GM12878 (cell line): Measurements from ENCODE around the gene LCAT.

ENCODE experiments used
- EP300 ChIP-seq, 2 experiments: fragments of 150-350 bp in 1 of 2; IDR thresholded peaks; 2 replicates each; pipeline ENCODE4 v1.6.1; 2011 to 2012; ENCODE audit warnings: low read depth in 2 of 2, low read length in 2 of 2, borderline replicate concordance in 1 of 2, improper control_type of control experiment in 1 of 2, inconsistent platforms in 1 of 2; ENCODE audit not compliant: control insufficient read depth in 1 of 2
- POLR2AphosphoS5 ChIP-seq: IDR thresholded peaks from 2 replicates; pipeline ENCODE4 v1.6.1; 2011; ENCODE audit warnings: mild to moderate bottlenecking, low read length, inconsistent platforms
- ZNF217 ChIP-seq: fragments of 450-650 bp; IDR thresholded peaks from 2 replicates; pipeline ENCODE4 v1.6.1; 2017; ENCODE audit warnings: antibody characterized with exemption, mild to moderate bottlenecking
- TF ChIP-seq, protein P1 (sequence below): IDR thresholded peaks from 2 replicates; pipeline ENCODE4 v1.6.1; 2012; ENCODE audit warnings: mild to moderate bottlenecking, low read depth, low read length

DNA sequence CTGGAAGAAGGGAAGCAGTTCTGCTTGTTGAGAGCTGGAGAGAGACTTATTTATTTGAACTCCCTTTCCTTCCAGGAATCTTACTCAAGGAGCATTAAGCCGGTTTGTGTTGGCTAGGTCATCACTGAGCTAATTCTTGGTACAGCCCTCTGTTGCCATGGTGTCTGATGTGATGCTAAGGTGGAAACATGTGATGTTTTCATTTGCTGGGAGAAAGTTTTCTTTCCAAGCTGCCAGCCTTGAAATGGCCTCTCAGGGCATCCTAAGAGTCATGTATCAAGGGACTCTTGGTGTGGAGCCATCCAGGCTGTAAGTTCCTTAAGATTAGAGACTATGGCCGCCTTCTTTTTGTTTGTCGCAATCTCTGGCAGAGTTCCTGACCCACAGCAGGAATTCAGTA, 46.7 kb downstream of the LCAT start:
- TF ChIP-seq, protein P1, sequence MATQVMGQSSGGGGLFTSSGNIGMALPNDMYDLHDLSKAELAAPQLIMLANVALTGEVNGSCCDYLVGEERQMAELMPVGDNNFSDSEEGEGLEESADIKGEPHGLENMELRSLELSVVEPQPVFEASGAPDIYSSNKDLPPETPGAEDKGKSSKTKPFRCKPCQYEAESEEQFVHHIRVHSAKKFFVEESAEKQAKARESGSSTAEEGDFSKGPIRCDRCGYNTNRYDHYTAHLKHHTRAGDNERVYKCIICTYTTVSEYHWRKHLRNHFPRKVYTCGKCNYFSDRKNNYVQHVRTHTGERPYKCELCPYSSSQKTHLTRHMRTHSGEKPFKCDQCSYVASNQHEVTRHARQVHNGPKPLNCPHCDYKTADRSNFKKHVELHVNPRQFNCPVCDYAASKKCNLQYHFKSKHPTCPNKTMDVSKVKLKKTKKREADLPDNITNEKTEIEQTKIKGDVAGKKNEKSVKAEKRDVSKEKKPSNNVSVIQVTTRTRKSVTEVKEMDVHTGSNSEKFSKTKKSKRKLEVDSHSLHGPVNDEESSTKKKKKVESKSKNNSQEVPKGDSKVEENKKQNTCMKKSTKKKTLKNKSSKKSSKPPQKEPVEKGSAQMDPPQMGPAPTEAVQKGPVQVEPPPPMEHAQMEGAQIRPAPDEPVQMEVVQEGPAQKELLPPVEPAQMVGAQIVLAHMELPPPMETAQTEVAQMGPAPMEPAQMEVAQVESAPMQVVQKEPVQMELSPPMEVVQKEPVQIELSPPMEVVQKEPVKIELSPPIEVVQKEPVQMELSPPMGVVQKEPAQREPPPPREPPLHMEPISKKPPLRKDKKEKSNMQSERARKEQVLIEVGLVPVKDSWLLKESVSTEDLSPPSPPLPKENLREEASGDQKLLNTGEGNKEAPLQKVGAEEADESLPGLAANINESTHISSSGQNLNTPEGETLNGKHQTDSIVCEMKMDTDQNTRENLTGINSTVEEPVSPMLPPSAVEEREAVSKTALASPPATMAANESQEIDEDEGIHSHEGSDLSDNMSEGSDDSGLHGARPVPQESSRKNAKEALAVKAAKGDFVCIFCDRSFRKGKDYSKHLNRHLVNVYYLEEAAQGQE, result no peak
- TF ChIP-seq ZNF217 (no peak), EP300 (IDR thresholded peaks at IDR 0.05; ENCODE audit: borderline replicate concordance in 1 of 2, control insufficient read depth in 1 of 2, low read depth in 2 of 2, low read length in 2 of 2) (no peak), POLR2AphosphoS5 (no peak)
